ENCODE measurements around the gene ETF1. TPM values are rescaled to one million over a fixed set of nuclear protein-coding genes. Genes with fewer than 3 reads are reported as not detected.
"Not testable (repeated sequence)": the region's sequence is repeated elsewhere in the genome, so short reads cannot be mapped to it uniquely, and the experiment has no call there.

ETF1 gene
- total RNA-seq, 2 experiments from 2014 or later: 65.3 to 72.1 TPM

GRCh38 chr5:138491669-138492559 is 51.1 kb downstream of the ETF1 start:
- H3K4me3 Mint-ChIP-seq: peak overlapping the region; percentile 84
- H3K27ac Mint-ChIP-seq: peak overlapping the region; percentile 46
- H3K9me3 Mint-ChIP-seq: no peaks in the 10 kb centered on the region
- H3K27me3 Mint-ChIP-seq: peaks cover 34% of the 10 kb centered on the region
- POLR2A ChIA-PET: no interaction called here
- H3K36me3 Mint-ChIP-seq (ENCODE audit: low read depth): no peaks in the 10 kb centered on the region
- H3K4me1 Mint-ChIP-seq: peaks cover 12% of the 10 kb centered on the region
- CTCF ChIA-PET: interaction anchor here (0.8 to 2.1 kb wide), 6 partner anchors 11 to 192 kb away, joined by 3 to 12 read pairs (median 3); partner anchors contain the start of genes EGR1 and KDM3B
- DNase-seq: peak; percentile 89

DNA sequence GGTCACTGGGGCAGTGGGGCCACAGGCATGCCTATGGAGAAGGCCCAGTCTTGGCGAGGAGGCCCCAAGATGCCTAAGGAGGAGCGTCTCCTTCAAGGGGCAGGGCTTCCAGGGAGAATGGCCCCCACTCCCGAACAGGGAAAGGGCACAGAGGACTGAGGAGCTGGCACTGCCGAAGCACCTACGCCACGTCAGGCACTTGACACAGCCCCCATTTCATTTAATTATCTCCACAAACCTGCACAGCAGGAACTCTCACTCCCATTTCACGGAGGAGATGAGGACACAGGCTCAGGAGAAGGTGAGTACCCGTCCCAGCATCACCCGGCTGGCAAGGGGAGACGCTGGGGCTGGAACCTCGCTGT is 51.8 kb downstream of the ETF1 start:
- Mint-ChIP-seq H3K27ac (no peak overlapping the region), H3K36me3 (ENCODE audit: low read depth) (no peaks in the 10 kb centered on the region), H3K27me3 (peaks cover 34% of the 10 kb centered on the region), H3K4me1 (peaks cover 12% of the 10 kb centered on the region), H3K9me3 (no peaks in the 10 kb centered on the region), H3K4me3 (peak overlapping the region; percentile 41)
- POLR2A ChIA-PET: no interaction called here
- no peak for DNase-seq
- CTCF ChIA-PET: interaction anchor here (2.1 kb wide), 1 partner anchor 8 kb away, joined by 5 read pairs; no protein-coding TSS in a partner anchor

DNA sequence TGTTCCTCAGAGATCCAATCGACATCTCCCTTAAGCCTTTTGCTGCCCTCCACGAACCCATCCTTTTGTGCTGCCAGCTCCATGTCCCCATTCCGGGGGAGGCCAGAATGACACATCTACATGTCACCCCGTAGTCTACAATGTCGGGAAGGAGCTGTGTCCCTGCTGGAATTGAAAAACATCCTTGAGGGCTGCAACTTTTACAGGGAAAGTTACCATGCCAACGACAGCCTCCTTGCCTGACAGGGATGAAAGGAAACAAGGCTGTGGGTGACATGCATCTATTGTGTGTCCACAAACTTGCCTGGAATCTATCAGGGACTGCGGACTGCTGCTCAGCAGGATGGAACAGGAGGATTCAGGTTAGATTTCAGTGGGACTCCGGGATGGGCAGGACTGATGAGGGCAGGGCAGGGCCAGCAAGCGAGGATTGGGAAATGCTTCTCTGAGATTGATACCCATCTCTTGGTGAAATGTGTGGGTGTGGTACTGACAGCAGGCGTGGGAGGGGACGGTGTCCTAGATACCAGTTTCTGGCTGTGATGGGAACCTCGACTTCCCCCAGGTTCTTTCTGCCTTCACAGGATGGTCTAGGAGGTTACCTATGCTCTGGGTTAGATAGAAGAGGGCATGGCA is 52.3 kb downstream of the ETF1 start:
- H3K9me3 Mint-ChIP-seq: no peaks in the 10 kb centered on the region
- POLR2A ChIA-PET: no interaction called here
- DNase-seq: no peak
- no peak overlapping the region for H3K4me3 Mint-ChIP-seq
- no peaks in the 10 kb centered on the region for H3K36me3 Mint-ChIP-seq (ENCODE audit: low read depth)
- CTCF ChIA-PET: interaction anchor here (0.6 to 2.5 kb wide), 4 partner anchors 8 to 139 kb away, joined by 4 to 7 read pairs (median 5); partner anchors contain the start of gene KDM3B
- H3K4me1 Mint-ChIP-seq: peaks cover 12% of the 10 kb centered on the region
- H3K27ac Mint-ChIP-seq: no peak overlapping the region
- H3K27me3 Mint-ChIP-seq: peaks cover 34% of the 10 kb centered on the region

DNA sequence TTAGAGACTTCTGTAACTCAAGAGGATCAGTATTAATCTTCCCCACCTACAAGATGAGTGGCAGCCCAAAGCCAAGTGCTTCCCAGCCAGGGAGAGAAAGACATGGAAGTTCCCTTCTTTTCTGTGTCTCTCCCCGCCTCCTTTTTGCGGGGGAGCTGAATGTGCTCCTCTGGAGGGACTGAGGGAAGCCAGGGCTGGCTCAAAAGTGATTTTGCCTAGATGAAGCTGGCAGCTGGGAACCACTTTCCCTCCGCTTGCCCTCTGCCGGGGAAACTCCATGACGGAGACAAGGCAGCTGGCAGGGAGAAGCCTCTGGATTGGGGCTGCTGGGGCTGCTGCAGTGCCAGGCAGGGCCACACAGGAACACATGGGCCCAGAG is 53.4 kb downstream of the ETF1 start:
- CTCF ChIA-PET: interaction anchor here (0.8 to 2.5 kb wide), 4 partner anchors 9 to 137 kb away, joined by 4 to 7 read pairs (median 4); partner anchors contain the start of genes EGR1 and KDM3B
- Mint-ChIP-seq H3K9me3 (no peaks in the 10 kb centered on the region), H3K27ac (no peak overlapping the region)

GRCh38 chr5:138488481-138488945 is 54.5 kb downstream of the ETF1 start:
- POLR2A ChIA-PET: no interaction called here
- Mint-ChIP-seq H3K27ac (no peak overlapping the region), H3K4me3 (no peak overlapping the region), H3K27me3 (peaks cover 39% of the 10 kb centered on the region), H3K9me3 (no peaks in the 10 kb centered on the region), H3K36me3 (ENCODE audit: low read depth) (no peaks in the 10 kb centered on the region), H3K4me1 (peaks cover 12% of the 10 kb centered on the region)
- DNase-seq: no peak
- CTCF ChIA-PET: interaction anchor here (2.5 kb wide), 1 partner anchor 136 kb away, joined by 7 read pairs; the partner anchor contains the start of gene KDM3B

More for the DNA sequence above, 53.4 kb downstream of the ETF1 start:
- Mint-ChIP-seq H3K27me3 (peaks cover 37% of the 10 kb centered on the region), H3K4me3 (no peak overlapping the region), H3K4me1 (peaks cover 12% of the 10 kb centered on the region), H3K36me3 (ENCODE audit: low read depth) (no peaks in the 10 kb centered on the region)
- POLR2A ChIA-PET: no interaction called here
- no peak for DNase-seq

DNA sequence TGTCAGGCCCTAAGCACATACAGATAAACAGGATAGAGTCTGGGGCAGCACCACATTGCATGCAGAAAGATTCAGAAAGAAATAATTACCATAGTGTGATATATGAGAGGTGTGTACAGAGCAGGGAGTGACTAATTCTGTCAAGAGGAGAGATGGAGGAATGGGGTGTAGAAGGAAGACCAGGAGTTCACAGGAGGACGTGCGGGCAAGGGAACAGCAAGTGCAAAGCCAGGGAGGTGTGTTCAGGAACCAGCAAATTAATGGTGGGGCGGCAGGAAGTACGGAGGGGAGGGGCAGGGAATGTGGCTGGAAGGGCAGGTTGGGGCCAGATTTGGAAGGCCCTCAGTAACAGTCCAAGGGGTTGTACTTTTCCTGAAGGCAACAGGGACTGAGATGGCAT is 60.4 kb downstream of the ETF1 start:
- no peaks in the 10 kb centered on the region for H3K36me3 Mint-ChIP-seq (ENCODE audit: low read depth)
- no peaks in the 10 kb centered on the region for H3K9me3 Mint-ChIP-seq
- H3K4me3 Mint-ChIP-seq: no peak overlapping the region
- no peak for DNase-seq
- POLR2A ChIA-PET: no interaction called here
- CTCF ChIA-PET: interaction anchor here (2.1 to 2.6 kb wide), 2 partner anchors 18 to 130 kb away, joined by 4 to 14 read pairs; partner anchors contain the start of genes EGR1 and KDM3B
- H3K27ac Mint-ChIP-seq: no peak overlapping the region
- H3K27me3 Mint-ChIP-seq: peaks cover 10% of the 10 kb centered on the region
- H3K4me1 Mint-ChIP-seq: no peaks in the 10 kb centered on the region

DNA sequence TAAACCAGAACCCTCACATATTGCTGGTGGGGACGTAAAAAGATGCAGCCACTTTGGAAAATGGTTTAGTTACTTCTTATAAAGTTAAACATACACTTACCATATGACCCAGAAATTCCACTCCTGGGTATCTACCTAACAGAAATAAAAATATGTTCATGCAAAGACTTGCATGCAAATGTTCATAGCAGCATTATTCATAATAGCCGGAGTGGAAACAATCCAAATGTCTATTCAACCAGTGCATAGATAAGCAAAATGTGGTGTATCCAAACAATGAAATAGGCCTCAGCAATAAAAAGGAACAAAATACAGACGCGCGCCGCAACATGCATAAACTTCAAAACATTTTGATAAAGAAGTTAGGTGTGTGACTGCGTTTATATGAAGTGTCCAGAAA is 66.1 kb downstream of the ETF1 start:
- Mint-ChIP-seq H3K27me3 (peaks cover 6% of the 10 kb centered on the region), H3K36me3 (ENCODE audit: low read depth) (no peaks in the 10 kb centered on the region), H3K4me1 (no peaks in the 10 kb centered on the region), H3K9me3 (no peaks in the 10 kb centered on the region), H3K27ac (no peak overlapping the region), H3K4me3 (no peak overlapping the region)
- no peak for DNase-seq
- POLR2A ChIA-PET: no interaction called here
- CTCF ChIA-PET: no interaction called here

- CTCF ChIA-PET: interaction anchor here (1.3 kb wide), 1 partner anchor 121 kb away, joined by 3 read pairs; the partner anchor contains the start of gene KDM3B
- H3K36me3 Mint-ChIP-seq (ENCODE audit: low read depth); POLR2A ChIA-PET; DNase-seq; H3K27ac Mint-ChIP-seq; H3K27me3 Mint-ChIP-seq; H3K4me3 Mint-ChIP-seq; H3K9me3 Mint-ChIP-seq; H3K4me1 Mint-ChIP-seq: not testable (repeated sequence)
Measured at GRCh38 chr5:138473151-138473550, 69.9 kb downstream of the ETF1 start.

GRCh38 chr5:138472353-138472752 is 70.7 kb downstream of the ETF1 start:
- Mint-ChIP-seq H3K36me3 (ENCODE audit: low read depth) (no peaks in the 10 kb centered on the region), H3K9me3 (no peaks in the 10 kb centered on the region), H3K27me3 (peaks cover 13% of the 10 kb centered on the region), H3K27ac (no peak overlapping the region), H3K4me3 (no peak overlapping the region), H3K4me1 (peaks cover 3% of the 10 kb centered on the region)
- DNase-seq: no peak
- CTCF ChIA-PET: no interaction called here
- POLR2A ChIA-PET: no interaction called here

DNA sequence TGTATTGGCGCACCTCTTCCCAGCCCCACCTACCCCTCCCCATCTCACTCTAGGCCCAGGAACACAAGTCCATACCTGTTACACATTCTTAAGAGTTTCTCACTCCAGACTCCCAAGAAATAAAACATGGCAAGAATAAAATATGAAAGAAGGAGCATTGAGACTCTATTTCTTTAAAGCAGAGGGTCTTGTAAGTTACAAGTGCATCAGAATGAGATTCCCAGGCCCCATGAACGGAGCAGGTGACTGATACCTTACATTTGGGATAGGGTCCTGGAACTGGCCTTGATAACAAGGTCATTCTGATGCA is 72.0 kb downstream of the ETF1 start:
- Mint-ChIP-seq H3K4me3 (no peak overlapping the region), H3K4me1 (peaks cover 13% of the 10 kb centered on the region), H3K9me3 (no peaks in the 10 kb centered on the region), H3K27ac (no peak overlapping the region), H3K36me3 (ENCODE audit: low read depth) (no peaks in the 10 kb centered on the region), H3K27me3 (peaks cover 22% of the 10 kb centered on the region)
- POLR2A ChIA-PET: no interaction called here
- DNase-seq: no peak
- CTCF ChIA-PET: interaction anchor here (1.3 kb wide), 1 partner anchor 10 kb away, joined by 3 read pairs; no protein-coding TSS in a partner anchor

- CTCF ChIA-PET: interaction anchor here (1.3 kb wide), 1 partner anchor 10 kb away, joined by 3 read pairs; no protein-coding TSS in a partner anchor
- POLR2A ChIA-PET: no interaction called here
Measured at GRCh38 chr5:138470322-138471051, 72.5 kb downstream of the ETF1 start.

GRCh38 chr5:138469540-138470321 is 73.3 kb downstream of the ETF1 start:
- ChIA-PET CTCF (interaction anchor here (0.6 to 1.4 kb wide), 2 partner anchors 10 to 19 kb away, joined by 4 read pairs; no protein-coding TSS in a partner anchor), POLR2A (no interaction called here)
- H3K9me3 Mint-ChIP-seq: no peaks in the 10 kb centered on the region
- H3K4me1 Mint-ChIP-seq: peaks cover 13% of the 10 kb centered on the region
- no peak for DNase-seq
- no peaks in the 10 kb centered on the region for H3K36me3 Mint-ChIP-seq (ENCODE audit: low read depth)
- no peak overlapping the region for H3K4me3 Mint-ChIP-seq
- H3K27ac Mint-ChIP-seq: no peak overlapping the region
- H3K27me3 Mint-ChIP-seq: peaks cover 24% of the 10 kb centered on the region

More at GRCh38 chr5:138470322-138471051, 72.5 kb downstream of the ETF1 start:
- peaks cover 13% of the 10 kb centered on the region for H3K4me1 Mint-ChIP-seq
- no peaks in the 10 kb centered on the region for H3K36me3 Mint-ChIP-seq (ENCODE audit: low read depth)
- peaks cover 22% of the 10 kb centered on the region for H3K27me3 Mint-ChIP-seq
- no peaks in the 10 kb centered on the region for H3K9me3 Mint-ChIP-seq
- no peak for DNase-seq
- H3K4me3 Mint-ChIP-seq: no peak overlapping the region
- H3K27ac Mint-ChIP-seq: no peak overlapping the region

Data from activated CD4-positive, alpha-beta T cell treated with anti-CD3 and anti-CD28 coated beads, Interleukin-2, amount 10 ng/mL, durations not matched to agents 7 days and 5 days (primary cell).